ENCODE data around the gene ACTL7A. TPM values are rescaled to one million over a fixed set of nuclear protein-coding genes. Genes with fewer than 3 reads are reported as not detected.

The ACTL7A gene
- total and polyA plus RNA-seq, 2 of the 13 experiments (the other 11 are each of a cell fraction or from before 2014, with no cell fraction given) = not detected

- FAIRE-seq (peak; percentile 73), DNase-seq (ENCODE audit: low spot score) (peak; percentile 77), ATAC-seq (peak; percentile 40)
- no peak overlapping the region for H3K9ac ChIP-seq (ENCODE audit: insufficient read depth, low read depth, low read length)
- 0% methylated on average over 1 of the region's 1 CpG for WGBS (ENCODE audit: low lambda C conversion rate)
- POLR2A ChIA-PET = interaction anchor here (1.3 to 1.4 kb wide), 2 partner anchors 17 to 33 kb away, joined by 5 to 7 read pairs; no protein-coding TSS in a partner anchor
- no TSS peak for BruUV-seq (replicated peaks)
- no peaks in the 10 kb centered on the region for H3K36me3 ChIP-seq (replicated peaks in 1 of 2; ENCODE audit: control insufficient read depth in 1 of 2, insufficient read depth in 2 of 2, low read length in 2 of 2)
- H3K27ac ChIP-seq (ENCODE audit: extremely low read length, insufficient read depth, low read length) = no peak overlapping the region
- no peak overlapping the region for H2AFZ ChIP-seq (ENCODE audit: low read length)
- intact Hi-C loops (cut with micrococcal nuclease; ENCODE audit: unreplicated experiment) (no loop called here), in situ Hi-C loops (cut with HindIII; ENCODE audit: extremely low pct_ligation_motif_present, low pct_unique_long_range_greater_than_20kb) (no loop called here)
- CTCF ChIA-PET (ENCODE audit: low intra/inter-chr PET ratio, low total read pairs) = no interaction called here
- H3K9me3 ChIP-seq (ENCODE audit: low read length) = no peaks in the 10 kb centered on the region
- peak overlapping the region; percentile 28; the same call in 1 of the 2 replicates for H3K4me2 ChIP-seq (ENCODE audit: low read depth, low read length)
- no peaks in the 10 kb centered on the region for H3K27me3 ChIP-seq (ENCODE audit: control insufficient read depth in 1 of 2, insufficient read depth in 2 of 2, low read length in 2 of 2)
- peaks cover 64% of the 10 kb centered on the region for H3K4me1 ChIP-seq (ENCODE audit: insufficient read depth, low read length)
- no peaks in the 10 kb centered on the region for H4K20me1 ChIP-seq (ENCODE audit: insufficient read depth, low read length)
- no peaks in the 10 kb centered on the region for H3K79me2 ChIP-seq (ENCODE audit: insufficient read depth, low read length)
- no peak overlapping the region for H3K4me3 ChIP-seq (replicated peaks in 1 of 3; ENCODE audit: insufficient read depth in 1 of 3, low read depth in 2 of 3, low read length in 3 of 3)
- TF ChIP-seq SRSF4 (IDR thresholded peaks at IDR 0.05; ENCODE audit: low read depth, low read length, poor library complexity, severe bottlenecking) = no peak
- TF ChIP-seq TOE1 (CRISPR knock-in tag; IDR thresholded peaks at IDR 0.05) = no peak
- no peak for TF ChIP-seq MNT (IDR thresholded peaks at IDR 0.05)
- TF ChIP-seq ZNF558 (CRISPR knock-in tag; IDR thresholded peaks at IDR 0.05; ENCODE audit: borderline replicate concordance) = no peak
- no peak for TF ChIP-seq ZNF441 (CRISPR knock-in tag; IDR thresholded peaks at IDR 0.05; ENCODE audit: borderline replicate concordance)
- no peak for TF ChIP-seq ZBTB25 (CRISPR knock-in tag; IDR thresholded peaks at IDR 0.05)
- TF ChIP-seq ZNF773 (CRISPR knock-in tag; IDR thresholded peaks at IDR 0.05; ENCODE audit: borderline replicate concordance) = no peak
- no peak for TF ChIP-seq RBFOX2 (IDR thresholded peaks at IDR 0.05; ENCODE audit: low read depth, low read length)
- TF ChIP-seq NR2F2 (IDR thresholded peaks at IDR 0.05; ENCODE audit: borderline replicate concordance, low read depth) = peak; percentile 68
- no peak for TF ChIP-seq GABPB1 (CRISPR knock-in tag; IDR thresholded peaks at IDR 0.05)
- no peak for TF ChIP-seq CSRNP2 (CRISPR knock-in tag; conservative IDR thresholded peaks at IDR 0.05; ENCODE audit: low read depth)
- TF ChIP-seq EP300 (IDR thresholded peaks at IDR 0.05; ENCODE audit: low read depth in 2 of 2, low read length in 2 of 2) = peak in 1 of 2 experiments; percentile 49; a peak in 2 of 4 replicates
- no peak for TF ChIP-seq EP300 (CRISPR knock-in tag; IDR thresholded peaks at IDR 0.05; ENCODE audit: borderline replicate concordance)
- TF ChIP-seq ARID5B (CRISPR knock-in tag; IDR thresholded peaks at IDR 0.05) = peak; percentile 51
- TF ChIP-seq CC2D1A (CRISPR knock-in tag; IDR thresholded peaks at IDR 0.05) = no peak
- 0 out of 2 replicates have a peak, but pooled peaks have one; percentile 40 for TF ChIP-seq ISL2 (CRISPR knock-in tag; IDR thresholded peaks at IDR 0.05)
- TF ChIP-seq KDM4B (CRISPR knock-in tag; IDR thresholded peaks at IDR 0.05) = no peak
- TF ChIP-seq ZSCAN9 (CRISPR knock-in tag; IDR thresholded peaks at IDR 0.05; ENCODE audit: borderline replicate concordance) = no peak
Observed at GRCh38 chr9:108852079-108852478, 10.0 kb upstream of the ACTL7A start.

Data from HepG2 (cell line).